NCI-H2196 (cell line): ENCODE measurements around the gene CCL19.

Experiments
- DNase-seq: peaks from one replicate; lab custom pipeline; 2025; ENCODE audit not compliant: unreplicated experiment; lab: John Stamatoyannopoulos, UW

CCL19 gene

GRCh38 chr9:34701023-34701768 lies 10.1 kb upstream of the CCL19 start:
- DNase-seq: peak; percentile 78

DNA sequence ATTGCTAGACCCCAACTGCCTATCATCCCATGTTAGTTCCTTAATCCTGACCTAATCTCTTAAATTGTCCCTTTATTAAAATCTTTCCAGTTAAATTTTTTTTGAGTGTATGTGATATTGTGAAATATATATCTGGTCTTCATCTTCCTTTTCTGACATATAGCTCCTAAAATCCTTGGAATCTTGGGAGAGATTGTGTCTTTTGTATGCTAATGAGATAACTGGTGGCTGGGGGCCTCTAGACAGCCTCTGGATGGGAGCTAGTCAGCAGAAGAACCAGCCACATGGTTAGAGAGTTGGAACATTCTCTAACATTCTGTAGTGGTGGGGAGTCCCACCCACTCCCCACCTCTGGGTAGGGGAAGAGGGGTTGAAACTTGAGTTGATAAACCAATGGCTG lies 3.7 kb upstream of the CCL19 start:
- DNase-seq: no peak

GRCh38 chr9:34693560-34693959 lies 2.5 kb upstream of the CCL19 start:
- DNase-seq: no peak

DNA sequence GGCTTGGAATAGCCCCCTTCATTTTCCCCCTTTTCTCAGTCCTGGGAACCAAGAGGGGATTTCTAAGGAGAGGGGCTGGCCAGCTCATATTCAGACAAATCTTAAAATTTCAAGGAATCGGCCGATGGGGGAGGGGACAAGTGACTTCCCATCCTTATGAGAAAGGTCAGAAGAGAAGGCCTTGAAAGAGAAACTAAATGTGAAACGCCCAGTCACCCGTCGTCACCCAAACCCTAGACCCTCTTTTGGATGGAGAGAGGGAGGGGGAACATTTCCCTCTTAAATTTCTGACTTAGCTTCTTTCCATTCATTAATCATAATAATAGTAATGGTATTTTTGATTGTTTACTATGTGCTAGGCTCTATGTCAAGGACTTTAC lies 850 bp upstream of the CCL19 start:
- no peak for DNase-seq

- DNase-seq: no peak
Observed at GRCh38 chr9:34689512-34689911, 1.6 kb downstream of the CCL19 start.

DNA sequence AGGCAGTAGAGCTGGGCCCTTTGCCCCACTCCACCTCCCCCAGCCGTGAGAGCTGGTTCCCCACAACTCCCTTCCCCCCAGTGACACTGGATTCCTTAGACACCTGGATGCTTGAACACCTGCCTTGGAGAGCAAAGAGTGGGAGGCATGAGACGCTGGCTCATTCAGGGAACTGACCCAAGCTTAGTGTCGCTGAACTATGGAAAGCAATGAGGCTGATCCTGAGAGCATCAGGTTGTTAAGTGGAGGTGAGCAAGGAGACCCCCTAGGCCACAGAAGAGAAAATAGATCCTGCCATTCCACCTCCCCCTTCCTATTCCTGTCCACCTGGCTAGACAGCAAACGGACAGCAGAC lies 2.0 kb downstream of the CCL19 start:
- DNase-seq: peak; percentile 59

- peak; percentile 37 for DNase-seq
Observed at GRCh38 chr9:34688329-34689115, 2.6 kb downstream of the CCL19 start.

- no peak for DNase-seq
Observed at GRCh38 chr9:34687276-34688030, 3.6 kb downstream of the CCL19 start.

GRCh38 chr9:34686732-34687131 lies 4.3 kb downstream of the CCL19 start:
- DNase-seq: no peak

DNA sequence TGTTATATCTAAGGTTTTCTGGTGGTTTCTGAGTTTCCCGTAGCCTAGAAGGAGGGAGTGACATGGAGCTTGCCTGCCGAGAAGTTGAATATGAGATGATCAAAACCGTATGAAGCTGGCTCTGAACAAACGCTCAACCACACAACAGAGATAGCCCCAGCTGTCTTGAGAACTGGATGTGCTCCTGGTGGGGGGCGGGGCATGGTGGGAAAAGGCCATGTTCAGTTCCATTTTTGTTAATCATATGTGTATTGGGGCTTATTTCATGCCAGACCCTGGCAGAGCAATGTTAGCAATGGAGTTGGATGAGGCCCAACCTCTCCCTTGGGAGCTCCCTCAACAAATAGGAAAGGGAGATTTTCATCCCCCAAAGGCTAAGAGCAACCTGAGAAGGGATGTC lies 4.8 kb downstream of the CCL19 start:
- no peak for DNase-seq

GRCh38 chr9:34685591-34685990 lies 5.5 kb downstream of the CCL19 start:
- no peak for DNase-seq

DNA sequence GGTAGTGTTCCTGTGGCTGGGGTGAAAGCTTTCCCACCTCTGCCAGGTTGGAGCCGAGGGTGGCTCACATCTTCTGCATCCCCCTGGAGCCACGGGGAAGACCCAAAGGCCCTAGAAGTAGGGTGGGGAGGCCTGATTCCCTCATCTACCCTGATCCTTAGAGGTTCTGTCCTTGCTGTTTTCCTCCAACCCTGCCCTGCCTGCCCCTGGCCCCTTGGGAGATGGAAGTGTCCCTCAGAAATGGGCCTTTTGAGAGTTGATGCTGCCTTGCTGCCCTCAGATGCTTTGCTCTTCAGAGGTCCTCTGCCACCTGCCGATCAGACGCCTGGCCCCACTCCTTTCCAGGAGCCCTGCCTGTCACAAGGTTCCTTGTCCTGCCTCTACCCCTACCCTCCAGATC lies 6.3 kb downstream of the CCL19 start:
- DNase-seq: no peak

DNA sequence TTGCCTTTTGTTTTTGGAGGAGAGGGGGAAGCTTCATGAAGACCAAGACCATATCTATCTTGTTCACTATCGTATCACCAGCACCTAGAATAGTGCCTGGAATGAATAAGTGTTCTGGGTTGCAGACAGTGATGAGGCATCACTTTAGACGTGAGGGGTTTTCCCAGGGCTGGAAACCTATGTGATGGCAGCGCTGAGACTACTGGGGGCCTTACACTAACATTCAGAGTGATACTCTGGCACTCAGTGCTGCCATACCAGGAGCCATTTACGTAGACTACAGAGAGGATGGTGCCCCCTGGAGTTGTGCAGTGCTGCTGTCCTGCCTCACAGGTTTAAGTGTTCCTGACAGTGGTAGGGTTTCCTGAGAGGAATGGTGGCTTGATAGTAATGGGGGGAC lies 6.9 kb downstream of the CCL19 start:
- DNase-seq: no peak

DNA sequence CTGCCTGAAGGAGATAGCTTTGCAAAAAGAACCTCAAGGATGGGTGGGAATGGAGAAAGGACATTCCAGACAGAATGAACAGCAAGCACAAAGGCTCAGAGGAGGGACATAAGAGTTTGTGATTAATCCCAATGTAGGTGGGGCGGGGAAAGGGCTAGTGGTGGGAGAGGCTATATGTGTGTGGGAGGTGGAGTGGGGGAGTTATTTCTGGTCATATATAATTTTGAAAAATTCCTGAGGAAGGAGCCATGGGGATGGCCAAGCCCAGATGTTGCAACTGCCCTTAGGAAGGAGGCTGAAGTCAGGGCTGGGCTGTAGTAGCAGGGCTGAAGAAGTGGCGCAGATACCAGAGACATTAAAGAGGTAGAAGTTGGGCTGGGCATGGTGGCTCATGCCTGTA lies 15.2 kb downstream of the CCL19 start:
- no peak for DNase-seq

- DNase-seq: peak; percentile 62
Observed at GRCh38 chr9:34675048-34675714, 15.9 kb downstream of the CCL19 start.

DNA sequence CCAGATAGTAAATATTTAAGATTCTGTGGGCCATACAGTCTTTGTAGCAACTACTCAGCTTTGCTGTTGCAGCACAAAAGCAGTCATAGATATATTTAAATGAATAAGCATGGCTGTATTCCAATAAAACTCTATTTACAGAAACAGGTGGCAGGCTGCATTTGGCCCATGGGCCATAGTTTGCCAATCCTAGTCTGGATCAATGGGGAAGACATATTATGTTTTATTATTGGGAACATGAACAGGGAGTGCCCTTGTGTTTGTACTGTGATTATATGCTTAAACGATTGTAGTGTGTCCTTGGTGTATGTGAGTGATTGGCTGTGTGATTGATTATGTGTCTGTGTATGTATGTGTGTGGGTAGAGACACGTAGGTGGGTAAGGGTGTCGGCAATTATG lies 16.6 kb downstream of the CCL19 start:
- DNase-seq: no peak

DNA sequence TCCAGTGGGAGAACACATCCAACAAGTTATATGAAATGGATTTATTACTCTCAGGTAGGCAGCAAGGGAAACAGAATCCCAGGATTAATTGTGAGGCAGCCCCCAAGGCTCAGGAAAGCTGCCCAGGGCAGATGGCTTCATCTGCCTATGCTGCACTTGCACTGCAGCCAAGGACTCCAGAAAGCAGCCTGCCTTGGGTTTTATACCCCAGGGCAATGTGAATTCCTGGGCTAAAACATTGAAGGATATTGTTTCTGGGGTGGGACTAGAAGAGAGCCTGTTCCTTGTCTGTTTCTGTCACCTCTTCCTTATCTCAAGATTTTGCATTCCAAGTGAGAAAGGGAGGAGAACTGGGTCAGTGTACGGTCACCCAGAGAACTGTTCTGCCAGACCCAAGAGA lies 19.8 kb downstream of the CCL19 start:
- DNase-seq: no peak

DNA sequence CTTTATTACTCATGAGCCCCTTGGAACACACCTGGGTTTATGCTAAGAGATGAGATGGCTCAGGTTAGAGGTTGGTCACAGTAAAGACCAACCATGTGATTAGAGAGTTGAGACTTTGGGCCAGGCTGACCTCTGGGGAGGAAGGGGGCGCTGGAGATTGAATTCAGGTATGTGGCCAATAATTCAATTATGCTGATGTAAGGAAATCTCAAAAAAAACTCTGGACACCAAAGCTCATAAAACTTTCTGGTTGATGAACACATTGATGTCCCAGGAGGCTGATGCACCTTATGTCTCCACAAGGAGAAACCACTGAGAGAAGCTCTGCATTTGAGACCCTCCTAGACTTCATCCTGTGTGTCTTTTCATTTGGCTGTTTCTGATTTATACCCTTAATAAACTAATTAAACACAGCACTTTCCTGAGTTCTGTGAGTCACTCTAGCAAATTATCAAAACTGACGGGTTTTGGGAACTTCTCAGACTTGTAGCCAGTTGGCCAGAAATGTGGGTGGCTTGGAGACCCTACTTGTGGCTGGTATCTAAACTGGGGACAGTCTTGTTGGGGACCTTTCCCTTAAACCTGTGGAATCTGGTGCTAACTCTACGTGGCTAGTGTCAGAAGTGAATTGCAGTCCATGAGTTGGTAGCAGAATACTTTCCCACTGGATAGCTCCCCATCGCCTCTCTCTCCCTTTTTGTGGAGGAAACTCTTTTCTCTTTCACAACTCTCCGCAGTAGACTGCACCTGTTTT lies 21.1 kb downstream of the CCL19 start:
- no peak for DNase-seq

DNA sequence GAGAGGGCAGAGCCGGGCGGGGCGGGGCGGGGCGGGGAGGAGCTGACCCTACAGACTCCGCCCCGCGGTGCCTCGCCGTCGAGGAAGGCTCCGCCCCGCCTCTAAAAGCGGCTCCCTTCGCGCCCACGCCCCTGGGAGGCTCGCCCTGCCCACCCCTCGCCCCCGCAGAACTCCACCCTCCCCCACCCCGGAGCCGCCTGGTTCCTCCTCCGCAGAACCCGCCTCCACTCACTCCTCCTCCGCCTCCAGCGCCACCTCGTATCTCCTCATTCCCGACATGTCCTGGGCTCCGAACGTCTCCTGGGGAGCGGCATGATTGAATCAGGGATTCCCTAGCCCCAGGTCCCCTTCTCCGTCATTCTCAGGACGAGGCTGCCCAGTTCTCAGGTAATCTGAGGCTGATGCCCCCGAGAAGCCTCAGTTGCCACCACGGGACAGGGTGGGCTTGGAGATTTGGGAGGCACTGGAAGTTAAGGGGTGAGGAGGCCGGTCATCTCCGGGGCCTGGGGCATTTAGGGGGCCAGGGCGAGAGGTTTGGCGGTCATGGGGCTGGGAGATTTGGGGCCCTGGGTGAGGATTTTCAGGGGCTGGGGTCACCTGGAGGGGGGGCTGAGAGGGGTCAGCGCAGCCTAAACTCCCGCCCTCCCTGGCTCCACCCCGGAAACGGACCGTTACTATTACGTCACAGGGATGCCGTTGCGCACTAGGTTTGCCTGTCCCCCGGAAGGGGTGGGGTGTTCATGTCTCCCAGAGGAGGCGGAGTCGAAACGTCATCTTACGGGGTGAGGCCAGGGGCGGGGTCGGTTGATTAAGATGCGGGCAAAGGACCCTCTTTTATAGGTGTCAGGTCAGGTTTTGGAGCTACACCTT lies 25.5 kb downstream of the CCL19 start:
- DNase-seq: peak; percentile 98

DNA sequence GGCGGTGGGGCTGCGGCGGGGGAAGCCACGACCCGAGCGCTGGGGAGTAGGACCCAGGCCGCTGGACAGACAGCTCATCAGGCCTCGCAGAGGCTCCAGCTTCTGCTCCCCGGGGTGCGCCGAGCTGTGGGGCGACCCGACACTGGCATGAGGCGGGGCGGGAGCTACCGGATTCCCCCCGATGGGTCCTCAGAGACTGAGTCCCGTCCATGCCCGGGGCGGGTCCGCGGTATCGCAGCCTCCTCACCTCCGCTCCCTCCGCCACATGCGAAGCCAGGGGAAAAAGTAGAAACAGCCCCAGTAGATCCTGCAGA lies 26.1 kb downstream of the CCL19 start:
- no peak for DNase-seq
